Hippocampal formation (tissue), 2 donors: ENCODE measurements around the gene CHURC1.

ENCODE experiments used
- DNase-seq, 2 donors: peaks; one replicate each; lab custom pipeline; 2025; lab: John Stamatoyannopoulos, UW

CHURC1 gene

GRCh38 chr14:64938972-64939816, 24.9 kb downstream of the CHURC1 start:
- no peak for DNase-seq

DNA sequence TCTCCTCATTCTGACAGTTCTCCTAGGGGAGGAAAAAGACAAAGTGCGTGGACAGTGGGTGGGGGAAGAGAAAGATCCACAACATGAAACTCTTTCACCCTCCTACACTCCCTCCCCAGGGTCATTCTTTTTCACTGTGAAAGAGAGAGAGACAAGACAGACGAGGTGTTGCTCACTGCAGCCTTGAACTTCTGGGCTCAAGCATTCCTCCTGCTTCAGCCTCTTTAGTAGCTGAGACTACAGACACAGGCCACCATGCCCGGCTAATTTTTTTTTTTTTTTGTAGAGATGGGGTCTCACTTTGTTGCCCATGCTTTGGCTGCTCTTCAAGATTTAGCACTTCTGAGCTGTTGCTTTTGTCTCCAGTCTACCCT, 25.5 kb downstream of the CHURC1 start:
- no peak for DNase-seq

- DNase-seq, result no peak
Observed at GRCh38 chr14:64940336-64940910, 26.2 kb downstream of the CHURC1 start.

GRCh38 chr14:64942531-64943111, 28.4 kb downstream of the CHURC1 start, which contains the start of gene GPX2:
GPX2 (minus strand) TSS chr14:64942745; CDS start chr14:64942726, 19 bp downstream.
- DNase-seq, result no peak

DNA sequence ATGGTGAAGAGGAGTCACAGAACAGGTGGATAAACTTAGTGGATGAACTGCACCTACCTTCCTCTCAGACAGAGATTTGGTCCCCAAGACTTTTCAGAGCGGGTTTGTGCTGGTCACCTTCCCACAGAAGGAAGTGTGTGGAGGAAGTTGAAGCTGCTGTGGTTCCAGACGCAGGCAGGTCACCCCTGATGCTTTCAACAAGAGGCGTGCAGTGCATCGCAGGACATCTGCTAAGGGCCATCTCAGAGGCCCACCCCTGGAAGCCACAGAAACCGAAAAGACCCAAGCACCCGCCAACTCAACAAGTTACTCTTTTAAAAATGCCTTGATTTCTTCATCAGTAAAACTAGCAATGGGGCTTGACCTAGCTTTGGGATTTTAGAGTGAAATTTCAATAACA, 29.3 kb downstream of the CHURC1 start:
- DNase-seq, result no peak

DNA sequence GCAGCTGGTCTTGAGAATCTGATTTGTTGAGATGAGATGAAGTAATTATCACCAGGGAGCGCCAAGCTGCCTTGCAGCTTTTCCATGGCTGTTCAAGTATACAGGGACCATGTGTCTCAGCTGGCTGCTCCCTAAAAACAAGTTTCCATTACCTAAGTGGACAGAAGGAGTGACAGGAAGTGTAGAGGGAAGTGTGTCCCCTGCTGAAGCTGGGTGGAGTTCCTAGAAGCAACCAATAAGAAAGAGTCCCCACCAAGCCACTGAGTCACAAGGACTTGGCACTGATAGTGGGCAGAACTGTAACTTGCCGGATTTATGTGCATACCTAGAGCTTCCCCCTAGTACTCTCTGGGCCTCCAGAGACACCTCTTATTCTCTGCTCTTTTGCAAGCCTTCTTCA, 29.8 kb downstream of the CHURC1 start:
- DNase-seq, result no peak

- DNase-seq, result no peak
Observed at GRCh38 chr14:64944861-64945260, 30.6 kb downstream of the CHURC1 start.

GRCh38 chr14:64945431-64946178, 31.4 kb downstream of the CHURC1 start:
- DNase-seq, result no peak

DNA sequence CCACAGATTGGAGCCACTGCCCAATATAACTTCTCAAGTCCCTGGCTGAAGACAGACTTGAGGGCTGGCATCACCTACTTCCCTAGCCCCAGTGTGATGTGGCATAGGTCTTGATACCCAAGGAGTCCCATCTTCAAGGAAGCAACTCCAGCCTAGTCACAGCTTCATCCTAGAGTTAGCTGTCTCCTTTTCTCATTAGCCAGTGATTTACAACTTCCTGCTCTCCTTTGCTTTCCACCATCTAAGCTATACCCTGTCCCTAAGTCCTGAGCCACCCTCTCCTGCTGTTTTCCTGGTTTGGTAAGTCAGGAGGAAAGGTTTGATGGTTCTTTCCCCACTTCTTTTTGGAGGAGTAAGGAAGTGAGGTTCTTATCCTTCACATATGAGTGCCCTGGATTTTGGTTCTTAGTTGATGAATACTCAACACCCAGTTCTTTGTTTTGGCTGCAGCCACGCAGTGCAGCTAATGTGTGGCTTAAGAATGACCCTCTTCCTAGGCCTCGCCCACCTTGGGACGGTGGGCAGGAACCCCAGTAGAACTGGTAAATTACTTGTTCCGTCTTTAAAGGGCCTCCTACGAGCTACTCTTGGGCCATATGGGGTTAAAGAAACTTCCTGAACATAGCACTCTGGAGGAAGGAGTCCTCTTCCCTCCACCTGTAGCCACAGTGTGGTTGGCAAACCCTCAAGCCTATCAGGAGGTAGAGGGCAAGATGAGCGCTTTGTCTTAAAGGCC, 32.2 kb downstream of the CHURC1 start:
- DNase-seq, result no peak

- no peak for DNase-seq
Observed at GRCh38 chr14:64947710-64948611, 33.7 kb downstream of the CHURC1 start.

DNA sequence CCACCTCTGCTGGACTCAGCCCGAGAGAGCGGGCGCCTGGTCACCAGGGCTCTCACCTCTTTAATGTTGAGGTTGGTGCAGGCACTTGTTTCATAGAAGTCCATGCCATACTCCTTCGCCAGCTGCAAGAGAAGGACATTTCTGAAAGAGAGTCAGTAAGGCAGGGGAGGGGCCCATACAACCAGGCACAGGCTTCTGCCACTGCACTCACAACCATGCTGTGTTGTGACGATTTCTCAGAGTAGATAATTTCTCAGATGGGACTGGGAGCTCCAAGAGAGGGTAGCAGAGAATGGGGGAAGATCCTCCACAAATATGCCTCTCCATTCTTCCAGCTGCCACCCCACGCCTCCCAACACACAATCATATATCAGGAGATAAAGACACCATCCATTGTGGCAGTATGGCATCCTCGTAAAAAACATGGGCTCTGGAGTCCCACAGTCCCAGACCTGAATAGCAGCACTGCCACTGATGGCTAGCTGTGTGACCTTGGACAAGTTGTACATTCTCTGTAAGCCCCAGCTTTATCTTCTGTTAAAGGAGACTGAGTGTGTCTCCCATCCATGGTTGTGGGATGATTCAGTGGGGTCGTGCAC, 34.5 kb downstream of the CHURC1 start:
- no peak for DNase-seq

DNA sequence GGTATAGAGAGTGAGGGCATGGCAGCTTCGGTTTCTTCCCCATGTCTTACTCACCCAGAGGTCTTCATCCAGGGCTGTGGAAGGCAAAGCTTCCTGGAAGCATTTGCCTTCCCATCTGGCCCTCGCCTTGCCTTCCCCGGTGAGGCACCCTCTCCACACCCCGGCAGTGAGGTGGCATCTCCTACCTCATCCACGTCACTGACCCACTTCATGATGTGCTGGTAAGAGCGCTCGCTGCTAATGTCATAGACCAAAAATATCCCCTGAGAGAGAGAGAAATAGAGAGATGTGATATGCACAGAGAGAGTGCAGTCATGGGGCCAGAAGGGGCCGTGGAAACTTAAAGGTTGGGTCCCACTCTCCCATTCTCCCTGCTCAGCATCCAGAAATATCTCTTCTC, 36.6 kb downstream of the CHURC1 start:
- no peak for DNase-seq

- no peak for DNase-seq
Observed at GRCh38 chr14:64951291-64951690, 37.0 kb downstream of the CHURC1 start.

DNA sequence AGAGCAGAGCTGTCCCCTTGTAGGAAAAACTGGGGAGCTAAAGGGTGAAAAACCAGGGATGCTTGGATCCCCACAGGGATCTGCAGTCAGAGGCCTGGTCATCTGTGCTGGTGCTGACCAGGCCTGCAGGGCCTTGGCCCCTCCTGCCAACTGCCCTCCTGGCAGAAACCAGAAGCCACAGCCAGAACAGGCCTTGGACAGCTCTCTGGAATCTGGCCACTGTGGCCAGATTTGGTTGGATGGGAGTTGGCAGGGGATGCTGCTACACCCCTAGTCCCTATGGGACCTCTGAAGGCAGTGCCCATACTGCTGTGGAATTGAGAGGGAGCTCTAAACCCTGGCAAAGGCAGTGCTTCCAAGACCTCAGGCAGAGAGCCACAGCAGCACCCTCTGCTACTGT, 37.5 kb downstream of the CHURC1 start:
- no peak for DNase-seq

DNA sequence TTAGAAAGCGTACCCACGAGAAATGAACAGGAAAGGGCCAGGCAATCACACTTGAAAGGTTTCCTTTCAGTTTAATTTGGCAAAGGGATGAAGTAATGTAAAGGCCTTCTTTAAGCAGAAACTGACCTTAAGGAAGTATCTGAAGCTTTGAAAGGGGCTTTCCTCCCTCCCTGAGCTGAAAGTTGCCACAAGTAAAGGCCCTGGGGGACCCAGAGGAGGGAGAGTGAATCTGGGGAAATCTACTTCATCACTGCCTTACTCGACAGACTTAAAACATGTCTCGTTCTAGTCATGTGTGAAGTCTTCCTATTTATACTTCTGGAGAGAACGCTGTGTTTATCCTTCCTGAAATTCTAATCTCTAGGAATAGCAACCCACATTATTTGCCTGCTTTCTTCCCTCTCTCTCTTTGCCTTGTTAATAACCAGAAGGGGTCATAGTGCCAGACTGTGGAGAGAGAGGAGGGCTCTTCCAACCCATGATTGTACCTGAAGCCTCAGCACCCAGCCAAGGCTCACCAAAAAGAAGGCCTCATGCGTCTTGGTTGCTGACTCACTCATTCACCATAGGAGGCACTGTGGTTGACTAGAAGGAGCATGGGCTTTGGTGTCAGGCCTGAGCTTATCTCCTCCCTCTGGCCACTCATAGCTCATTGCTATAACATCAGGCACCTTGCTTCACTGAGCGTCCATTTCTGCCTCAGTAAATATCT, 38.5 kb downstream of the CHURC1 start:
- no peak for DNase-seq

DNA sequence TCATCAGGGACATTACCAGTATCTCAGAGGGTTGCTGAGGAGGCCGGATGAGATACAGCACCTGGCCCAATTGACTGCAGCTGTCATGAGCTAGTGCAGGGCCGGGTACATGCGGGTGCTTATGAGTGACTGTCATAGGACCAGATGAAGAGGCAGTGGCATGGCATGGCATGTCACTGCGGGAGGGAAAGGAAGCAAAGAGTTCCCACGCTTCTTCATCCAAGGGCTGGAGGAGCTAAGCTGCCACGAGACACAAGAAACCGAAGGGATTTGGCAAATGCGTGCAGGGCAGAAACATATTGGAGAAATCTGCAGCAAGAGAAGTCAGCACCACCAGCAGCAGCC, 39.0 kb downstream of the CHURC1 start:
- no peak for DNase-seq

- no peak for DNase-seq
Observed at GRCh38 chr14:64953661-64954060, 39.4 kb downstream of the CHURC1 start.

DNA sequence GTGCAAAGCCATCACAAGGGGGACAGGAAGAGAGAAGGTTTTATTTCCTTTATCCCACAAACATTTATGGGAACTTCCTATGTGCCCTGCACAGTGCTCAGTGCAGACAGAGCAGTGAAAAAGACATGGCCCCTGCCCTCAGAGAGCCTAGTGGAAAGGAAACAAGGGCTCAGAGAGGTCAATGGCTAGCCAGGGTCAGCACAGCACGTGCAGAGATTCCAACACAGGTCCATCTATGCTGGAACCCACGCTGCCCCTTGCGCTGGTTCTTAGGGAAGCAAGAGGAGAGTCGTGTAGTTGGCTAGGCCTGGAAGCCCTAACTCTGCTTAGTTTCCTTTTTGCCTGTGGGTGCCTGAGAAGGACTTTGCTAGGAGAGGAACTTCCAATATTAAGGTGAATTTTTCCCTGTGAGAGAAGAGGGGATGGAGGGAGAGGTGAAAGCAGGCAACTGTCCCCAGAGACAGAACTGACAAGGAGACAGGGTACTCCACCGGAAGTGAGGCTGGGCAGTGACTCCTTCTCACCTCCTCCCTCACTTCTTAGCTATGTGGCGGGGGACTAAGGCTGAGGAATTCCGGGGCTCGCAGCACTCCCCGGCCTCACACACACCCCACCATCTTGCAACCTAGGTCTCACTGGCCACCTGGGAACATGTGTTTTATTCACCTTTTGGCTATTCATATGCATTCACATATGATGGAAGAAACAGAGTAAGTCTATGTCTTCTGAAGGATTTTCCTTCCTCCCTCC, 40.4 kb downstream of the CHURC1 start:
- DNase-seq, result no peak

GRCh38 chr14:64955297-64955696, 41.0 kb downstream of the CHURC1 start:
- no peak for DNase-seq
